Erythroblast (primary cell): ENCODE measurements around the gene OR56B1.

ENCODE experiments used
- DNase-seq, 2 experiments: peaks; one replicate each; lab custom pipeline; 2025; lab: John Stamatoyannopoulos, UW
- GATA1 ChIP-seq: IDR thresholded peaks from 2 replicates; pipeline ENCODE4 v1.6.1; 2011; ENCODE audit warnings: low read depth, mild to moderate bottlenecking, control low read depth, low read length, moderate library complexity
- POLR2A ChIP-seq: IDR thresholded peaks from 2 replicates; pipeline ENCODE4 v1.6.1; 2011; ENCODE audit warnings: mild to moderate bottlenecking, low read length

OR56B1 gene

GRCh38 chr11:5736396-5736795 is at the start of gene OR56B1:
TSS of gene OR56B1 (plus strand) at chr11:5736448. CDS start at chr11:5736517, 69 bp downstream.
- TF ChIP-seq POLR2A, result no peak
- no peak for TF ChIP-seq GATA1
- no peak for DNase-seq

- no peak for TF ChIP-seq POLR2A
- TF ChIP-seq GATA1, result no peak
- DNase-seq, result peak in 1 of 2 experiments; percentile 39
Measured at GRCh38 chr11:5688482-5688881, 47.8 kb upstream of the OR56B1 start.

- peak; percentile 31 to 62 for DNase-seq
- TF ChIP-seq POLR2A (no peak), GATA1 (no peak)
Measured at GRCh38 chr11:5689551-5689983, 46.7 kb upstream of the OR56B1 start, which contains the start of gene TRIM22. TSS of gene TRIM22 (plus strand) at chr11:5689790. CDS start at chr11:5696233, 6,443 bp downstream.

GRCh38 chr11:5690216-5690615 is 46.0 kb upstream of the OR56B1 start:
- TF ChIP-seq POLR2A (peak; percentile 43), GATA1 (no peak)
- DNase-seq, result peak; percentile 73 to 81

GRCh38 chr11:5690736-5691135 is 45.5 kb upstream of the OR56B1 start:
- TF ChIP-seq POLR2A (peak; percentile 31), GATA1 (no peak)
- DNase-seq, result peak; percentile 64 to 73

GRCh38 chr11:5691238-5691963 is 44.8 kb upstream of the OR56B1 start:
- DNase-seq, result peak; percentile 55 to 65

- peak in 1 of 2 experiments; percentile 27 for DNase-seq
- TF ChIP-seq POLR2A (no peak), GATA1 (no peak)
Measured at GRCh38 chr11:5691964-5692361, 44.3 kb upstream of the OR56B1 start.

- no peak for DNase-seq
- TF ChIP-seq GATA1 (no peak), POLR2A (no peak)
Measured at GRCh38 chr11:5694642-5695041, 41.6 kb upstream of the OR56B1 start.

GRCh38 chr11:5695580-5695979 is 40.7 kb upstream of the OR56B1 start:
- TF ChIP-seq GATA1, result no peak
- no peak for TF ChIP-seq POLR2A
- DNase-seq, result no peak

GRCh38 chr11:5696210-5696609 is 40.0 kb upstream of the OR56B1 start:
- DNase-seq, result no peak
- TF ChIP-seq POLR2A, result no peak
- TF ChIP-seq GATA1, result no peak

- TF ChIP-seq GATA1 (no peak), POLR2A (no peak)
- DNase-seq, result no peak
Measured at GRCh38 chr11:5698281-5698680, 38.0 kb upstream of the OR56B1 start.

GRCh38 chr11:5700421-5701054 is 35.7 kb upstream of the OR56B1 start:
- no peak for DNase-seq
- TF ChIP-seq POLR2A, result no peak
- TF ChIP-seq GATA1, result no peak

- TF ChIP-seq POLR2A (no peak), GATA1 (no peak)
- no peak for DNase-seq
Measured at GRCh38 chr11:5701055-5701577, 35.1 kb upstream of the OR56B1 start.
